Sigmoid colon (tissue), 4 donors: ENCODE data around the gene TMPRSS12.

Experiments
- CTCF ChIP-seq, 4 experiments: fragments of 450-650 bp in 3 of 4; fragments of 200-600 bp in 1 of 4; IDR thresholded peaks; one replicate each; pipeline ENCODE4 v1.5.1; 2016 to 2019; ENCODE audit warnings: antibody characterized with exemption in 4 of 4, mild to moderate bottlenecking in 3 of 4, moderate library complexity in 2 of 4
- EP300 ChIP-seq, 4 donors: sonication (generic); formaldehyde crosslinking; IDR thresholded peaks; one replicate each; pipeline ENCODE4 v1.6.1; 2017; ENCODE audit warnings: antibody characterized with exemption in 4 of 4
- POLR2A ChIP-seq, 2 donors: fragments of 450-650 bp; IDR thresholded peaks; one replicate each; pipeline ENCODE4 v1.6.1; 2016; ENCODE audit warnings: antibody characterized with exemption in 2 of 2, mild to moderate bottlenecking in 2 of 2, moderate library complexity in 2 of 2
- POLR2AphosphoS5 ChIP-seq, 4 donors: sonication (generic); formaldehyde crosslinking; IDR thresholded peaks; one replicate each; pipeline ENCODE4 v1.6.1; 2017; ENCODE audit warnings: antibody characterized with exemption in 4 of 4

GRCh38 chr12:50803230-50803875 is 39.4 kb upstream of the TMPRSS12 start:
- no peak for TF ChIP-seq CTCF (IDR thresholded peaks at IDR 0.05)
- no peak for TF ChIP-seq POLR2A (IDR thresholded peaks at IDR 0.05)
- no peak for TF ChIP-seq EP300 (IDR thresholded peaks at IDR 0.05)
- no peak for TF ChIP-seq POLR2AphosphoS5 (IDR thresholded peaks at IDR 0.05)
